ENCODE measurements around the gene SPATS2L.

SPATS2L gene

DNA sequence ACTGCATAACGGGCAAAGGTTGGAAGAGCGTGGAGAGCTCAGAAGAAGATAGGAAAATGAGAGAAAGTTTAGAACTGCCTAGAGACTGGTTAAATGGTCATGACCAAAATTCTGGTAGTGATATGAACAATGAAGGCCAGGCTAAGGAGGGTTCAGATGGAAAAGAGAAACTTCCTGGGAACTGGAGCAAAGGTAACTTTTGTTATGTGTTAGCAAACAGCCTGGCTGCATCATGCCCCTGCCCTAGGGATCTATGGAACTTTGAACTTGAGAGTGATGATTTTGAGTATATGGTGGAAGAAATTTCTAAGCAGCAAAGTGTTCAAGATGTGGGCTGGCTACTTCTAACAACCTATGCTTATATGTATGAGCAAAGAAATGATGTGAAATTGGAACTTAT lies 44.4 kb upstream of the SPATS2L start:
- H3K4me3 ChIP-seq (replicated peaks; ENCODE audit: low read depth, low read length): no peak overlapping the region
- H3K36me3 ChIP-seq (ENCODE audit: control insufficient read depth, insufficient read depth, low read length): no peaks in the 10 kb centered on the region
- no peak for DNase-seq (ENCODE audit: extremely low read depth, insufficient read length)
- H3K27me3 ChIP-seq (replicated peaks; ENCODE audit: control insufficient read depth, insufficient read depth, low read length): peaks cover 3% of the 10 kb centered on the region; the same call in 1 of the 2 replicates
- TF ChIP-seq, protein P1, sequence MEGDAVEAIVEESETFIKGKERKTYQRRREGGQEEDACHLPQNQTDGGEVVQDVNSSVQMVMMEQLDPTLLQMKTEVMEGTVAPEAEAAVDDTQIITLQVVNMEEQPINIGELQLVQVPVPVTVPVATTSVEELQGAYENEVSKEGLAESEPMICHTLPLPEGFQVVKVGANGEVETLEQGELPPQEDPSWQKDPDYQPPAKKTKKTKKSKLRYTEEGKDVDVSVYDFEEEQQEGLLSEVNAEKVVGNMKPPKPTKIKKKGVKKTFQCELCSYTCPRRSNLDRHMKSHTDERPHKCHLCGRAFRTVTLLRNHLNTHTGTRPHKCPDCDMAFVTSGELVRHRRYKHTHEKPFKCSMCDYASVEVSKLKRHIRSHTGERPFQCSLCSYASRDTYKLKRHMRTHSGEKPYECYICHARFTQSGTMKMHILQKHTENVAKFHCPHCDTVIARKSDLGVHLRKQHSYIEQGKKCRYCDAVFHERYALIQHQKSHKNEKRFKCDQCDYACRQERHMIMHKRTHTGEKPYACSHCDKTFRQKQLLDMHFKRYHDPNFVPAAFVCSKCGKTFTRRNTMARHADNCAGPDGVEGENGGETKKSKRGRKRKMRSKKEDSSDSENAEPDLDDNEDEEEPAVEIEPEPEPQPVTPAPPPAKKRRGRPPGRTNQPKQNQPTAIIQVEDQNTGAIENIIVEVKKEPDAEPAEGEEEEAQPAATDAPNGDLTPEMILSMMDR (IDR thresholded peaks at IDR 0.05; ENCODE audit: insufficient read depth, low read length, poor library complexity, severe bottlenecking): no peak

DNA sequence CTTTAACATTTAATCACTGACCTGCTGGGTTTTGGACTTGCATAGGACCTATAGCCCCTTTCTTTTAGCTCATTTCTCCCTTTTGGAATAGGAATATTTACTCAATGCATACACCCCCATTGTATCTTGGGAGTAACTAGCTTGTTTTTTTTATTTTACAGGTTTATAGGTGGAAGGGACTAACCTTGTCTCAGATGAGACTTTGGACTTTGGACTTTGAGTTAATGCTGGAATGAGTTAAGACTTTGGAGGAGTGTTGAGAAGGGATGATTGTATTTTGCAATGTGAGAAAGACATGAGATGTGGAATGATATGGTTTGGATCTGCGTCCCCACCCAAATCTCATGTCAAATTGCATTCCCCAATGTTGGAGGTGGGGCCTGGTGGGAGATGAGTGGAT lies 43.2 kb upstream of the SPATS2L start:
- no peak overlapping the region for H3K4me3 ChIP-seq (replicated peaks; ENCODE audit: low read depth, low read length)
- 0 out of 2 replicates have a peak, but pooled peaks cover 1% of the 10 kb centered on the region for H3K27me3 ChIP-seq (replicated peaks; ENCODE audit: control insufficient read depth, insufficient read depth, low read length)
- no peak for DNase-seq (ENCODE audit: extremely low read depth, insufficient read length)
- no peaks in the 10 kb centered on the region for H3K36me3 ChIP-seq (ENCODE audit: control insufficient read depth, insufficient read depth, low read length)
- TF ChIP-seq, protein P1 (IDR thresholded peaks at IDR 0.05; ENCODE audit: insufficient read depth, low read length, poor library complexity, severe bottlenecking): no peak

DNA sequence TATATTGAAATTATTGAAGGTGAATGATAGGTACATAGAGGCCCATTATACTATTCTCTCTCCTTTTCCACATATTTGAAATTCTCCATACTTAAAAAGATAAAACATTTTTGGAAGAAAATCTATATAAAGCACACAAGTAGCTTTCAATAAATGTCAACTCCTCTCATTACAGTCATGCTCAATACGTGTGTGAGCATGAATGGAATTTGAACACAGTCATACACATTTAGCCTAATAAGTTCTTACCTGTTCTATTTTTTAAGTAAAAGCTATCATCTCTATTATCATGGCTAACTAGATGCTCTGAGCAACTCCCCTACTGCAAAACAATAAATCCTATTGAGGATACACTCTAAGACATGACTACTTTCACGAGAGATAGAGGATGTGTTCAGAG lies 41.9 kb upstream of the SPATS2L start:
- DNase-seq (ENCODE audit: extremely low read depth, insufficient read length): no peak
- Histone ChIP-seq H3K36me3 (ENCODE audit: control insufficient read depth, insufficient read depth, low read length) (no peaks in the 10 kb centered on the region), H3K27me3 (replicated peaks; ENCODE audit: control insufficient read depth, insufficient read depth, low read length) (0 out of 2 replicates have a peak, but pooled peaks cover 1% of the 10 kb centered on the region), H3K4me3 (replicated peaks; ENCODE audit: low read depth, low read length) (no peak overlapping the region)
- TF ChIP-seq, protein P1 (IDR thresholded peaks at IDR 0.05; ENCODE audit: insufficient read depth, low read length, poor library complexity, severe bottlenecking): no peak

DNA sequence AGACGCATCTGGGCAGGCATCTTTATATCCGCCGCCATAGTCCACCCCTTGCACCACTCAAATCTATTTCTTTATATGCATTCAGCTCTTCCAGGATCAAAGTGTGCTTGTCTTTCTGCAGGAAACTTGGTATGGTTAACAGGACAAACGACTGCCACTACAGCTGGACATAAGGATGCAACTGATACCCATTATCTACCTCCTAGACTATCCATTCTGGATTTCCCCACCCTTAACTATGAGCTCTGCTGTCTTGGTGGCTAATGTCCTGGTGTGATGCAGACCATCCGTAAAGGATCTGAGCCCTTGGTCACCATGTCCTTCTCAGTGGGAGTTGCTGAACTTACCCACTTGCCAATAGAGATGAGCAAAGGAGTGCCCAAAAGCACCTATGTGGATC lies 40.1 kb upstream of the SPATS2L start:
- no peak overlapping the region for H3K4me3 ChIP-seq (replicated peaks; ENCODE audit: low read depth, low read length)
- 0 out of 2 replicates have a peak, but pooled peaks cover 1% of the 10 kb centered on the region for H3K27me3 ChIP-seq (replicated peaks; ENCODE audit: control insufficient read depth, insufficient read depth, low read length)
- TF ChIP-seq, protein P1 (IDR thresholded peaks at IDR 0.05; ENCODE audit: insufficient read depth, low read length, poor library complexity, severe bottlenecking): no peak
- DNase-seq (ENCODE audit: extremely low read depth, insufficient read length): no peak
- H3K36me3 ChIP-seq (ENCODE audit: control insufficient read depth, insufficient read depth, low read length): no peaks in the 10 kb centered on the region

DNA sequence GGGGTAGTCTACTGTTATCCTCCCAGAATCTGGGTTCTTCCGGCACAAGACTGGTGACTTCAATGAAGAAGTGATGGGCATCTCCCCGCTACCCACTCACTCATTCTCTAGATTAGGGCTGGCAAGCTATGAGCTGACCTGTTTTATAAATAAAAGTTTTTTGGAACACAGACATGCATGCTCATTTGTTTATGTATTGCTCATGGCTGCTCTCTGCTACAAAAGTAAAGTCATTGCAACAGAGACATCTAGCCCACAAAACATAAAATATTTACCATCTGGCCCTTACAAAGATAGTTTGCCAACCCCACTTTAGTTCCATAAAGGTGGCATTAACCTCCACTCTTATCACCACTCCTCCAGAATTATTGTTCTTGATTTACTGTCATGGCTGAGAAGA lies 39.1 kb upstream of the SPATS2L start:
- DNase-seq (ENCODE audit: extremely low read depth, insufficient read length): no peak
- H3K27me3 ChIP-seq (replicated peaks; ENCODE audit: control insufficient read depth, insufficient read depth, low read length): 0 out of 2 replicates have a peak, but pooled peaks cover 1% of the 10 kb centered on the region
- H3K36me3 ChIP-seq (ENCODE audit: control insufficient read depth, insufficient read depth, low read length): no peaks in the 10 kb centered on the region
- TF ChIP-seq, protein P1 (IDR thresholded peaks at IDR 0.05; ENCODE audit: insufficient read depth, low read length, poor library complexity, severe bottlenecking): no peak
- H3K4me3 ChIP-seq (replicated peaks; ENCODE audit: low read depth, low read length): no peak overlapping the region

DNA sequence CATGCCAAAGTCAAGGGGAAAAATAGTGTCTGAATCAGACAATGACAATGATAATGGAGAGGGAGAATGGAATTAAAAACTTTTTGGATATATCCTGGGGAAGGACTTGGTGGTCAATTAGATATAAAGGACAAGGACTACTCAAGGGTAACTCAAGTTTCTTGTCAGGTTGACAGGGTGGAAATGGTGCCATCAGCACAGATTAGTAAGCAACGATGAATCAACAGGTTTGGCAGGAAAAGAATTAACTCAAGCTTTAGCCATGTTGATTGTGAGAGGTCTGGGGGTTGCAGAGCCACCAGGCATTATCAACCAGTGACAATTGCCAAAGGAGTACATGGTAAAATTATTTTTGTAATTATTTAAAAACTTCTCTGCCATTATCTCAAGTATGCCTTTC lies 35.8 kb upstream of the SPATS2L start:
- TF ChIP-seq, protein P1 (IDR thresholded peaks at IDR 0.05; ENCODE audit: insufficient read depth, low read length, poor library complexity, severe bottlenecking): no peak
- H3K27me3 ChIP-seq (replicated peaks; ENCODE audit: control insufficient read depth, insufficient read depth, low read length): no peaks in the 10 kb centered on the region
- H3K36me3 ChIP-seq (ENCODE audit: control insufficient read depth, insufficient read depth, low read length): no peaks in the 10 kb centered on the region
- DNase-seq (ENCODE audit: extremely low read depth, insufficient read length): no peak
- no peak overlapping the region for H3K4me3 ChIP-seq (replicated peaks; ENCODE audit: low read depth, low read length)

Measured in GM06990 (cell line).